Pulmonary artery endothelial cell (primary cell): ENCODE data around the gene SMC1A. TPM values are rescaled to one million over a fixed set of nuclear protein-coding genes. Genes with fewer than 3 reads are reported as not detected.

Experiments
- DNase-seq: peaks from one replicate; pipeline ENCODE4 v3.0.0-alpha.2; 2011; ENCODE audit warnings: low read depth, low spot score
- total RNA-seq: library from RNA; depleted of rRNA; stranded (reverse); fragments of >200 nt; gene quantifications from 2 replicates; pipeline ENCODE4 v1.2.3, GENCODE V29; 2014

The SMC1A gene
- total RNA-seq, 1 donor from 2014 or later: 15.8 TPM

GRCh38 chrX:53340852-53341645, 81.4 kb downstream of the SMC1A start:
- no peak for DNase-seq

DNA sequence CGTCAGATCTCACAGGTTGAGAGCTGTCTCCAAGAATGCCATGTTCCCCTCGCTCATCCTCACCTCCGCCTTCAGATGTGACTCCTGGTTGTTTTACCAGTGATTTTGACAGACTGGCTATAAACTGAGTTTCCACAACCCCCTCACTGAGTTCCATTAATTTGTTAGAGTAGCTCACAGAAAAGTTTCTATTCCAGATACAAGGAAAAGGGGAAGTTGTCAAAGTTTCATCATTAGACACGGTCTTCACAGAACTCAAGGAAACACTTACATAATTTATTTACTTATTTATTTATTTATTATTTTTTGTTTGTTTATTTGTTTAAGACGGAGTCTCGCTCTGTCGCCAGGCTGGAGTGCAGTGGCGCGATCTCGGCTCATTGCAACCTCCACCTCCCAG, 85.4 kb downstream of the SMC1A start:
- DNase-seq: no peak

- DNase-seq: no peak
Measured at GRCh38 chrX:53333853-53334252, 88.6 kb downstream of the SMC1A start.

- DNase-seq: no peak
Measured at GRCh38 chrX:53332204-53332603, 90.2 kb downstream of the SMC1A start.

- DNase-seq: no peak
Measured at GRCh38 chrX:53330331-53330730, 92.1 kb downstream of the SMC1A start.

- no peak for DNase-seq
Measured at GRCh38 chrX:53324803-53325202, 97.7 kb downstream of the SMC1A start.

Other genes starting within 250 kb of the SMC1A start
- gene KDM5C, start 197.4 kb downstream of the SMC1A start, total RNA-seq: 62.6 and 100 TPM in 2 replicates
- 3.6 and 3.9 TPM in 2 replicates for gene IQSEC2, start 141.1 kb downstream of the SMC1A start, total RNA-seq
- gene RIBC1, start 219 bp upstream of the SMC1A start, total RNA-seq: 0.26 and 0.32 TPM in 2 replicates
- 71.6 and 83.1 TPM in 2 replicates for gene HSD17B10, start 11.7 kb upstream of the SMC1A start, total RNA-seq